Adipocyte (in vitro differentiated cells): Measurements from ENCODE around the gene ARMC8.
A peak's percentile ranks its signal among the peaks of the same experiment; 100 is the strongest.

Experiments
- DNase-seq: peaks from one replicate; pipeline ENCODE4 v3.0.0-alpha.2; 2015; ENCODE audit warnings: low read depth
- H3K27me3 ChIP-seq: replicated peaks from 2 replicates; pipeline ENCODE4 v1.7.0; 2013; ENCODE audit warnings: mild to moderate bottlenecking, low read length, moderate library complexity; ENCODE audit not compliant: control insufficient read depth, insufficient read depth
- H3K36me3 ChIP-seq: 2 replicates; pipeline ENCODE4 v1.7.0; 2013; ENCODE audit warnings: low read length, mild to moderate bottlenecking, moderate library complexity; ENCODE audit not compliant: control insufficient read depth, insufficient read depth, severe bottlenecking
- H3K4me1 ChIP-seq: 2 replicates; pipeline ENCODE4 v1.7.0; 2013; ENCODE audit warnings: mild to moderate bottlenecking, low read length, moderate library complexity; ENCODE audit not compliant: control insufficient read depth, insufficient read depth
- H3K4me3 ChIP-seq: 2 replicates; pipeline ENCODE4 v1.7.0; 2013; ENCODE audit warnings: mild to moderate bottlenecking, low read length, moderate library complexity
- H3K9ac ChIP-seq: 2 replicates; pipeline ENCODE4 v1.7.0; 2013; ENCODE audit warnings: mild to moderate bottlenecking, low read length, moderate library complexity
- H3K9me3 ChIP-seq: 2 replicates; pipeline ENCODE4 v1.7.0; 2013; ENCODE audit warnings: mild to moderate bottlenecking, low read length, moderate library complexity; ENCODE audit not compliant: control insufficient read depth

ARMC8 gene

GRCh38 chr3:138310494-138310893, 123.4 kb downstream of the ARMC8 start:
- H3K4me3 ChIP-seq = no peak overlapping the region
- H3K36me3 ChIP-seq = no peaks in the 10 kb centered on the region
- no peak overlapping the region for H3K9ac ChIP-seq
- no peaks in the 10 kb centered on the region for H3K4me1 ChIP-seq
- H3K27me3 ChIP-seq = no peaks in the 10 kb centered on the region
- H3K9me3 ChIP-seq = peaks cover 47% of the 10 kb centered on the region
- no peak for DNase-seq

GRCh38 chr3:138314751-138315150, 127.7 kb downstream of the ARMC8 start:
- Histone ChIP-seq H3K9ac (no peak overlapping the region), H3K4me3 (no peak overlapping the region), H3K9me3 (peaks cover 24% of the 10 kb centered on the region), H3K27me3 (peaks cover under 1% of the 10 kb centered on the region), H3K4me1 (no peaks in the 10 kb centered on the region), H3K36me3 (no peaks in the 10 kb centered on the region)
- DNase-seq = peak; percentile 4

GRCh38 chr3:138317687-138318086, 130.6 kb downstream of the ARMC8 start:
- DNase-seq = no peak
- no peaks in the 10 kb centered on the region for H3K4me1 ChIP-seq
- no peaks in the 10 kb centered on the region for H3K36me3 ChIP-seq
- no peaks in the 10 kb centered on the region for H3K9me3 ChIP-seq
- H3K4me3 ChIP-seq = no peak overlapping the region
- peaks cover 19% of the 10 kb centered on the region for H3K27me3 ChIP-seq
- H3K9ac ChIP-seq = no peak overlapping the region

DNA sequence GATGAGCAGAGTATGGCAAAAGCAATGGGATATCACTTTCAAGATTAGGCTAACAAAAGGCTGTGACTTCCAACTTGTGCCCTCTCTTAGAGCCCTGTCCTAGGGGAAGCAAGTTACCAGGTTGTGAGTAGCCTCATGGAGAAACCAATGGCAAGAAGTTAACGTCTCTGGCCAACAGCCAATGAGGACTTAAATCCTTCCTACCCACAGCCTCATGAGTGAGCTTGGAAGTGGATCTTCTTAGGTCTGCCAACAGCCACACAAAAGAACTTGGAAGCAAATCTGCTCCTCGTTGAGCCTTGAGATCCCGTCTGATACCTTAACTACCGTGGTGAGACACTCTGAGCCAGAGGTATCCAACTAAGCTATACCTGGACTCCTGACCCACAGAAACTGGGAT, 136.9 kb downstream of the ARMC8 start:
- H3K27me3 ChIP-seq = peaks cover 19% of the 10 kb centered on the region
- no peaks in the 10 kb centered on the region for H3K36me3 ChIP-seq
- no peak for DNase-seq
- H3K4me3 ChIP-seq = no peak overlapping the region
- H3K9ac ChIP-seq = no peak overlapping the region
- peaks cover 25% of the 10 kb centered on the region for H3K4me1 ChIP-seq
- H3K9me3 ChIP-seq = no peaks in the 10 kb centered on the region

DNA sequence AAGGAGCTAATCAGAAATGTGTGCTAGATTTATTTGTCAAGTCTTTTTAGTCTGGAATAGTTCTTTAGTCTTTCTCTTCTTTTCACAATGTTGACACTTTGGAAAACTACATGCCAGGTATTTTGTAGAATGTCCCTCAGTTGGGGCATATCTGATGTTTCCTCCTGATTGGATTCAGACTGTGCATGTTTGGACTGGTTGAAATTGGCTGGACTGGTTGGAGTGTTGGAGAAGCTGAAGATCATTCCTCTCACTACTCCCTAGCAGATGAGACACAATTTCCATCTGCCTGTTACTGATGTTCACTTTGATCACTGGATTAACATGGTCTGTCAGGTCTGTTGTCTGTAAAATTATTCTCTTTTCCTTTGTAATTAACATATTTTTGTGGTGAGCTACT, 138.9 kb downstream of the ARMC8 start:
- peaks cover 8% of the 10 kb centered on the region for H3K27me3 ChIP-seq
- no peak for DNase-seq

GRCh38 chr3:138326866-138327595, 139.9 kb downstream of the ARMC8 start:
- peaks cover 37% of the 10 kb centered on the region for H3K4me1 ChIP-seq
- no peak for DNase-seq
- H3K36me3 ChIP-seq = no peaks in the 10 kb centered on the region
- no peak overlapping the region for H3K4me3 ChIP-seq
- no peaks in the 10 kb centered on the region for H3K27me3 ChIP-seq
- H3K9me3 ChIP-seq = no peaks in the 10 kb centered on the region
- no peak overlapping the region for H3K9ac ChIP-seq

More for the DNA sequence above, 138.9 kb downstream of the ARMC8 start:
- Histone ChIP-seq H3K4me3 (no peak overlapping the region), H3K36me3 (no peaks in the 10 kb centered on the region), H3K9me3 (no peaks in the 10 kb centered on the region), H3K4me1 (peaks cover 37% of the 10 kb centered on the region), H3K9ac (no peak overlapping the region)

GRCh38 chr3:138327831-138328230, 140.7 kb downstream of the ARMC8 start:
- no peaks in the 10 kb centered on the region for H3K27me3 ChIP-seq
- no peak overlapping the region for H3K4me3 ChIP-seq
- H3K36me3 ChIP-seq = no peaks in the 10 kb centered on the region
- peaks cover 36% of the 10 kb centered on the region for H3K4me1 ChIP-seq
- H3K9ac ChIP-seq = no peak overlapping the region
- no peaks in the 10 kb centered on the region for H3K9me3 ChIP-seq
- DNase-seq = no peak

DNA sequence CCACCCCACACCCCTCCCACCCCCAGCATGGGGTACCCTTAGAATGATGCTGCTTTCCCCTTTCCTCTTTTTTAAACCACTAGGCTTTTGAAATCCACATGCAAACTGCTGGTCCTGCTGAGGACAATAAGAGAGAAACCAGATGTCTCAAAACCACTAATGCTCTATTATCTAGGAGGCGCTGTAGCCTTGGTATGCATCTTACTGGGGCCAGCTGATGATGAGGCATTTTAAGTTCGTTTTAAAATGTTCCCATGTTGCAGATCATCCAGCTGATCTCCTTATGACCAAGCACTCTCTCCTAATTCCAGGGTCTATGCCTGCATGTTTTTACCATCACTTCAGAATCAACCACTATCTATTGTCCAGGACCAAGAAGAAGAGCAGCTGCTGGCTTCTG, 141.2 kb downstream of the ARMC8 start:
- Histone ChIP-seq H3K36me3 (no peaks in the 10 kb centered on the region), H3K9ac (no peak overlapping the region), H3K4me3 (no peak overlapping the region), H3K9me3 (no peaks in the 10 kb centered on the region), H3K27me3 (no peaks in the 10 kb centered on the region), H3K4me1 (peaks cover 31% of the 10 kb centered on the region)
- peak; percentile 36 for DNase-seq

- Histone ChIP-seq H3K4me3 (peak within 1 kb of the TSS; percentile 82), H3K27me3 (peaks cover 3% of the 10 kb centered on the region), H3K9ac (peak within 1 kb of the TSS; percentile 53), H3K36me3 (no peaks in the 10 kb centered on the region), H3K4me1 (peaks cover 21% of the 10 kb centered on the region), H3K9me3 (no peaks in the 10 kb centered on the region)
- peak; percentile 88 for DNase-seq
These were observed 142.3 kb downstream of the ARMC8 start, which contains the start of gene NME9 for GRCh38 chr3:138329127-138329983. TSS of gene NME9 (minus strand) at chr3:138329851. CDS start at chr3:138329335, 516 bp downstream.

DNA sequence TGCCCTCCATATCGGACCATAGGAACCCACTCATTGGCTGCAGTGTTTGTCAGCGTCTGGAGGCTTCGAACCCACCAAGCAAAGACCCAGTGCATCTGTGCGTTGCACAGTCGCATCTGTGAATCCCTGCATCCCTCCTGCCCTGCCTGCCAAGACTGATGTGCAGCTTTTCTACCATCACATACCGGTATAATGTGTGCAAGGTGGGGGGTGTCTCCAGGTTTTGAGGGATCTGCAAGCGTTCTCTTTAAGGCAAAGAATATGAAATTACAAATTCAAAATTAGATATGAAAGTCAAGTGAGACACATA, 142.8 kb downstream of the ARMC8 start:
- Histone ChIP-seq H3K27me3 (peaks cover 6% of the 10 kb centered on the region), H3K9me3 (no peaks in the 10 kb centered on the region), H3K4me1 (peaks cover 15% of the 10 kb centered on the region), H3K4me3 (peak overlapping the region; percentile 82), H3K36me3 (no peaks in the 10 kb centered on the region), H3K9ac (no peak overlapping the region)
- no peak for DNase-seq

- Histone ChIP-seq H3K4me1 (peaks cover 14% of the 10 kb centered on the region), H3K36me3 (no peaks in the 10 kb centered on the region), H3K4me3 (no peak overlapping the region), H3K9ac (no peak overlapping the region), H3K27me3 (peaks cover 6% of the 10 kb centered on the region), H3K9me3 (no peaks in the 10 kb centered on the region)
- peak; percentile 49 for DNase-seq
These were observed 144.2 kb downstream of the ARMC8 start for GRCh38 chr3:138331143-138331894.
